ENCODE data around the gene RPS14.

RPS14 gene

DNA sequence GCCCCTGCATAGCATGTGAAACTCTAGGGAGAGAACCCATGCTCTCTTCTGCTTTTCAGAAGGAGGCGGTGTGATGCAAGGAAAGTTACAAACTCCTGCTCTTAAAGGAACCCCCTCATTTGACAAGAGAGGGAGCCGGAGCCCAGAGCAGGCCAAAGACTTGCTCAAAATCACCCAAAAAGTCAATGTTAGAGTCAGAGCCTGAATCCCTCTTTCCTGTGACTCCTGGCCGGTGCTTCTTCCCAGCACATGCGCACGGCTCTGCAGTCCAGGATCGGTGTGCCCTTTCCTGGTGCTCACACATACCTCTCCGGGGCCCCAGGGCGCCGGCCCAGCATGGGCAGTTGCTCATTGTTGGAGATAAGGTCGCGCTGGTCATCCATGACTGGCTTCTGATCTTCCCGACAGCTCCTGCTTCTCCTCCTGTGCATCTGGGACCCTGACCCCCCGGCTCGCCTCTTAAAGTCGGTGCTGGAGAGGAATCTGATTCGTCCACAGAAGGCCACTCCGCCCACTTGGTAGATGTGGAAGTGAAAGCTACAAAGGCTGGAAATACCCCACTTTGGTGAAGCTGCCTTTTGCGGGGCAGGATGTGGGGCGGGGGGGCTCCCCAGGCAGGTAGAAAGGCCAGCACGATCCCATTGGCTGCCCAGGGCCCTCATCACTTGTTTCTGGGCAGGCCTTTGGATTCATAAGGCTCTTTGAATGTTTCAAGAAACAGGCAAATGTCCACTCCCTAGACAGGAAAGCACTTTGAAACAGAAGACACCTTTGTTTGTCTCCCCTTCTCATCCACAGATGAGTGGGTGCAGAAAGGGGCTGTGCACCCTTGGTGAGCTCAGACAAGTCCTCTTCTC lies 37.0 kb downstream of the RPS14 start, which contains the start of gene CD74:
Gene CD74, minus strand, starts transcription at position 592 of the 857 bp plus-strand sequence. Its CDS starts 161 bp downstream, at position 431.
- no peak for DNase-seq

DNA sequence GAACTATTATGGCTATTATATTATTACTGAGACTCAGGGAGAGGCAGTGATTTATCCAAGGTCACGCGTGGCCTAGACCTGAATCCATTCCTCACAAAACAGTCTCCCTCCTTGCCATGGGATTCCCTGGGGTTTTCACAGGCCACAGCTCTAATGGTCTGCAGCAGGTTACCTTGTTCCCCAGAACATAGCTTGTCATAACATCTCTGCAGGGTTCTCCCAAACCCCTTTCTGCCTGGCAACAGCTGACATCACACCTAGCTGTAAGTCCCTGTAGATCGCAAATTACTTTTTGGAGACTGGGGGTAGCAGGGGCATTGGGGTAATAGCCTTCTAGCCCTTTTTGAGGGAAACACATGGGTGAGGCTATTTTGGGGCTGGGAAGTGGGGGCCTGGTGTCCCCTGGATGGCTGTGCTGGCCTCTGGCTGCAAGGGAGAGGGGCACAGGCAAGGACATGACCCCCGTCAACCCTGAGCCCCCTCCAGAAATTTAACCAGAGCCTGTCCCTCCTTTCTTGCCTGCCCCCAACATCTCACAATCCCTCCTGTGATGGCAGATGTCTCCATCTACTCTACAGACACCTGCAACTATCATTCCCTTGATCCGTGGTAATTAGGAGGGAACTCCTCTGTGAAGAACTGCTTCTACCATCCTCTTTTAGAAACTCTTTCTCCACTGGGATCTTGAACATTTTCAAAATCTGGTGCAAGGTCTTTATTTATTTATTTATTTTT lies 38.1 kb downstream of the RPS14 start:
- DNase-seq: no peak

DNA sequence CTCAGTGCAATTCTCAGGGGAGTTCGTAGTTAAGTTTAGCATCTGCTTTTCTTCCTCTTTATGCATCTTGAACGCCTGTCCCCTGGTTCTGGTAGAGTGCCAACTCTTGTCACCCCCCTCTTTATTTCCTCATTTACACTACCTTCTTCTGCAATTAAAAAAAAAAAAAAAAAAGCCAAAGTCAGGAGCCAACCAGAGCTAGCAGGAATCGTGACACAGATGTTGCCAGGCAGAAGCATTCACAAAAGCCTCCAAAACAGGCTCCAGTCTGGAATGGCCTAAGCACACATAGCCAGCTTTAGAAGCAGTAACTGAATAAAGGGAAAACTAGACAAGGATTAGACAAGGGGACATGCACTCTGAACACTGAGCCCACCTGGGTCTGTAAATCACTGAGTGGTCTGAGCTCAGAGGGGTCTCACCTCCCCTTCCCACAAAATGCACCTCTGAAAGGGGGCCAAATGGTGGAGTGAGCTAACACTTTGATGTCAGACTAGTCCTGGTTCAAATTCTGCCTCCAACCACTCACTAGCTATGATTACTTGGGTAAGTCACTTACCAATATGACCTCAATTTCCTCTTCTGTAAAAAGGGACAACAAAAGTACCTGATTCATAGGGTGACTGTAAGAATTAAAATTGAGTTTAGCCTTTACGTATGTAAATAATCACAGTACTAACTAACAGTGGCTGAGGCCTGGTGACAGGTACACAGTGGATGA lies 38.9 kb downstream of the RPS14 start:
- DNase-seq: peak; percentile 40

DNA sequence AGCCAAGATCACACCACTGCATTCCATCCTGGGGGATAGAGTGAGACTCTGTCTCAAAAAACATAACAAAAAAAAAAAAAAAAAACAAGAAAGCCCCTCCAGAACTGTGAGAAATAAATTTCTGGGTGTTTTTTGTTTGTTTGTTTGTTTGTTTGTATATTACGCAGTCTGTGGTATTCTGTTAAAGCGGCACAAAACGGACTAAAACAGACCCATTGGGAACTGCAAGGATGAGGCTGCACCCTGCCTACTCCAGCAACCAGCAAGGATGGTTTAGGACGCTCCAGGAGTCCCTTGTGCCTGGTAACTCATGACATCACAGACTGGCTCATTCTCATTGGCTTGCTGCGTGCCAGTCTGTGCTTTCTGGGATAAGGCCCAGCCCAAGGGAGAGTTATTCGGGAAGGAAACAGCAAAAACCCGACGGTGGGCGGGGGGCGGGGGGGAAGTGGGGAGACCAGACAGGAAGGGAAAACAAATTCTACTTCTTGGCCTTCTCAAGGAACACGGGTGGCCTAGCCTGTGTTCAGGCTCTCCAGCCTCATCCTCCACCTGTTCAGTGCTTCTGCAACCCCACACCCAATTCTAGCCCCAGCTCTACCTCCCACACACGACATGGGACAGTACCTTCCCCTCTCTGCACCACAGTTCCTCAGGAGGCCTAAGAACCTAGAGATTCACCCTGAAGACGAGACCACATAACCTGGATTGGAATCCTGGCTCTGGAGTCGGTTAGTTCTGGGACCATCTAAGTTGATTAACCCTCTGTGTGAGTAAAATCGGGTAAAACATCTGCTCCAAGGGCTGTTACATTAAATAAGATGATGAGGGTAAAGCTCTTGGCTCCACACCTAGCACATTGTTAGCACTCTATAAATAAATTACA lies 39.7 kb downstream of the RPS14 start:
- peak; percentile 73 for DNase-seq

DNA sequence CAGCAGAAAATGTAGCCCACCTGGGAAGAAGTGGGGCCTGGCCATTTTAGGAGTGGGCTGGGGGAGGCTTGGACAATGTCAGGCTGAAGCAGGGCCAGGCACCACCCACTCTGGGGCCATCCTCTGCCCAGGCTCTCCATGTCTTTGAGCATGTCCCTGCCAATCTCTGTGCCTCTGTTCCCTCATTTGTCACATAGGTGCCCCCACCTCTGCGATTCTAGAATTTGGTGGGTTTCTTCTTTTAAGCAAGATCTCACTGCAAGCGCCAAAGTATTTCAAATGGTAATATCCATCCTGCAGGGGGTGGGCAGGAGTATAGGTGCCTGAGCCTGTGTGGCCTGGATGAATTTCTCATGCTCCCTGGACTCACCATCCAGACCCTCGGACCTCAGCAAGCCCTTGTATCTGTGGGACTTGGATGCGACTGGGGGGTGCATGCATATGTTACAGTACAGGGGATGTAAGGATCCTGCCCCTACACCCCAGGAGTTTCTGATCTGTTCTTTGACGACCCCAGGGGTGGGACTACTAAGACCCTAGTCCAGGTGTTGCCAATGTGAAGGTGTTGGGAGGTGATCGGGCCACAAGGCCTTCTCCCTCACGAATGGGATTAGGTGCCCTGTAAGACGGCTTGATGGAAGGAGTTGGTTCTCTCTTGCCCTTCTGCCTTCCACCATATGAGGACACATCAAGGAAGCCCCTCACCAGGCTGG lies 41.2 kb downstream of the RPS14 start:
- no peak for DNase-seq

DNA sequence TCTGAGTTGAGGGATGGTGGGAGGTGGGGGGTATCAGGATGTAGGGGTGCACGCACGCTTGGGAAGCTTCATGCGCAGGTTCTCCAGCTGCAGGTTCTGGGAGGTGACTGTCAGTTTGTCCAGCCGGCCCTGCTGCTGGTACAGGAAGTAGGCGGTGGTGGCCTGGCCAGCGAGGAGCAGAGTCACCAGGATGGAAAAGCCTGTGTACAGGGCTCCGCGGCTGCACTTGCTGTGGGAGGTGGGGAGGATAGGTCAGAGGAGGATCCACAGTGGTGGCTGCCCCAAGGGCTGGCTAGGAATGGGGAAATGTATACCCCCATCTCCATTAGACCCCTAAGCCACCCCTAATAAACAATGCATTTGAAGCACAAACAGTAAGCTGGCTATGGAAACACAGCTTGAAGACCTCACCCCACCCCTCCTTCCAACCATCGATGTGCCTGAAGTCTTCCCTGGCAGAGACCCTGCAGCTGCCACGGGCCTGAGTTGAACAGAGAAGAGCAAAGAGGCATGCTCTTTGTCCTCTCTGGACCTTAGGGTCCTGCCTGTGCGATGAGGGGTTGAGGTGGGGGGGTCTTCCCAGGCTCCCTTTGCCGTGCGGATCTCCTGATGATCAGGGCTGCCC lies 42.3 kb downstream of the RPS14 start:
- DNase-seq: no peak

DNA sequence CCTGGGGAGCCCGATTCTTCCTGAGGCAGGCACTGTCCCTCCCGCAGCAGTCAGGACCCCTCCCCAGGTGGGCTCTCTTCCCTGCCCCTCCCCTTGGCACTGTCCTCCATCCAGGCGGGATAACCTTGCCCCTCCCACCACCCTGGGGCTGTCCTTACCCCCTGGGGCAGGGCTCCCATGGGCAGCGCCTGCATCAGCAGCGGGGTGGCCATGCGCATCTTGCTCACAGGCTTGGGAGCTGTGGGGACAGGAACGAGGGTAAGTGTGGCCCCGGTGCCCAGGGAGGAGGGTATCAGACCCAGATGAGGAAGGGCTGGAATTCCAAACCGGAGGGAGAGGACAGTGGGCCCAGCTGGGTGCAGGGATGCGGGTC lies 42.8 kb downstream of the RPS14 start:
- DNase-seq: no peak

DNA sequence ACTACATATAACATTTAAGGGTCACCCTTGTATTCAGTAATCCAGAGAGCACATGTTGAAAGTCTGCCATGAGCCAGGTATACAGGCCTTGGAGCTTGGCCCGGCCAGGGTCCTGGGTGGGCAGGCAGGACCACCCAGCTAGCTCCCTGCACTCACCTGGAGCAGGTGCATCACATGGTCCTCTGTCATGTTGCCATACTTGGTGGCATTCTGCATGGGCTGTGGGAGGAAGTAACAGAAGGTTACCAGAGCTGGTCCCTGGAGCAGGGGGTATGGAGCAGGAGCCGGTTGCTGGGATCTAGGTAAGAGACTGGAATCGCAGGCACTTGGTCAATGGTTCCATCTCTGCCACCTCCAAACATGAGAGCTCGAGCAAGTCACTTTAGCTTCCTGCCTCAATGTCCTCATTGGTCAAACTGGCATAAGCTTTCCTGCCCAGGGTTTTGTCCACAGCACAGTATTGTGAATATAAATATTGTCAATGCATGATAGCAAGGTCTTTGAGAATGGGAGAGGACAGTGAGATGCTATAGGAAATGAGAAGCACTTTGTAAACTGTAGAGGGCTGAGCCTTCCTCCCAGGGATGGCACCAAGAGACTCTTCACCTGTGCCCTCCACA lies 43.3 kb downstream of the RPS14 start:
- DNase-seq: no peak

DNA sequence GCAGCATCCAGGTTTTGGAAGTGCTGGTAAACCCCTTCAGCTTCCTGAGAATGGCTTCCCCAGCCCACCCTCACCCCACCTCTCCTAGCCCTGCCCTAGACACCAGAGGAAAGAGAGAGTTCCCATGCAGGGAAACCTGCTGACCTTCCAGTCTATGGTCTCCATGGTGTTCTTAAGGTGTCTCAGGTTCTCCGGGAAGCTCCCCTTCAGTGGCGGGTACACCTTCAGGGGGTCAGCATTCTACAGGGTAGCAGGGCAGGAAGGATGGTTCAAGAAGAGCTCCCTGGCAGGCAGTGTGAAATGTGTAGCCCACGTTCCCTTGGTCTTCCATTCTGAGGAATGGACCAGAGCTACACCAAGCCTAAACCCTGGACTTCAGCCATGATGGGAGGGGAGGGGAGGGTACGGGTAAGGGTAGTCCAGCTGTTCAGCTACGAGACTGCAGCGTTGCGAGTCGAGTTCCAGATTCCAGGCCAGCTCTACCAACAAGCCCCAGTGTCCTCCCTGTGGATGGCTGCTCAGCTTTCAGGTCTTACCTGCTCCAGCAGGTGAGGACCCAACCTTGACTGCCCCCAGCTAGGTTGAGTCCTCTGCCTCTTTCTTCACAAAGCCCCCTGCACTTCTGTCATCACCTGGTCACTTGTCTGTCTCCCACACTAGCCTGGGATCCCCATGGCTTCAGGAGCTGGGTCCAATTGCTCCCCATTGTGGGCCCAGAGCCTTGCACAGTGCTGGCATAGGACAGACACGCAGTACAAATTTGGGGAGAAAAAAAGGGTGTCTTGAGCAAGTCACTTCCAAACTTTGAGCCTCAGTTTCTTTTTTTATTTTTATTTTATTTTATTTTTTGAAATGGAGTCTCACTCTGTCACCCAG lies 44.4 kb downstream of the RPS14 start:
- no peak for DNase-seq

DNA sequence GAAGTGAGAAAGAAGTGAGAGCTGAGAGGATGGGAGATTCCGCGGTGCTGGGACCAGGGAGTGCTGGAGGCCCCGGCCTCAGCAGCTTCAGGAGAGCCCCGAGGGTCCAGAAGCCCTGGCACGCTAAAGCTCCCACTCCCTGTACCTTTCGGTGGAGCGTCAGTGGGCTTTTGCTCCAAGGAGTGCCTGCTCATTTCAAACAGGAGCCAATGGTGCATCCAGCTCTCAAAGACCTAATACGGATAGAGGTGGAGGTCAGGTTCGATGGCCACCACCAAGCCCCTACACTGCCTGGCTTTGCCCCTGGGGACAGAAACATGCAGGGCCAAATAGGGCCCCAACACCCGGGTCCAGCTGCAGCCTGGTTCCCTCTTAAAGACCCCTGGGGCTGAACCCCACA lies 45.0 kb downstream of the RPS14 start:
- DNase-seq: no peak

DNA sequence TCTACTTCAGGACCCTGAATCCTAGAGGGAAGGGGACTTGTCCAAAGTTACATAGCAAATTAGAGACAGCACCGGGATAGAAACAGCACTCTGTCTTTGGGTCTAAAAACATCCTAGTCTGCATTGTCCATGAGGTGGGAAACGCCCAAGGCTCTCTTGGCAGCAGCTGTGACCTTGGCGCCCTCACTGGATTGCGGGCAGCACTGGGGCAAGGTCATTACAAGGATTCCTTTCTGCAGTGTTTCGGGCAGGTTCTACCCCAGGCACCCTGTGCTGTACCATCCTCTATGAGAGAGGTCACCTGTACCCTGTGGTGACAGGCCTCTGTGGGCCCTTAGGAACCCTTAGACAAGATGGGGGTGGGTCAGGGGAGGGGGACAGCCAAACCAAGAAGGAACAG lies 45.4 kb downstream of the RPS14 start:
- no peak for DNase-seq

DNA sequence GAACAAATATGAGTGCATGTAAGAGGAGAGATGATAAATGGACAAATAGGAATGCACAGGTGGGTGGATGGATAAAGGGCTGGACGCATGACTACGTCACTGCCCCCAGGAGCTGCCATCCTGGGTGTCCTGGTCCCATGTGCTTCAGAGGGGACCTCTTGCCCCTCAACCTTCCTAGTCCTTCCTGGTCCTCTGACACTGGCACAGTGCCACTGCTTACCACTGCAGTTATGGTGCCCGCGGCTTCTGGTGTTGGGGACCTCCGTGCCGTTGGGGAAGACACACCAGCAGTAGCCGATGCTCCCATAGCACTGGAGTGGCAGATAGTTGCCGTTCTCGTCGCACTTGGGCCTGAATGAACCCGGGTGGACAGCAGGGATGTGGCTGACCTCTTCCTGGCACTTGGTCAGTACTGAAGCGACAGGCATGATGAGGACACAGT lies 46.6 kb downstream of the RPS14 start:
- no peak for DNase-seq

DNA sequence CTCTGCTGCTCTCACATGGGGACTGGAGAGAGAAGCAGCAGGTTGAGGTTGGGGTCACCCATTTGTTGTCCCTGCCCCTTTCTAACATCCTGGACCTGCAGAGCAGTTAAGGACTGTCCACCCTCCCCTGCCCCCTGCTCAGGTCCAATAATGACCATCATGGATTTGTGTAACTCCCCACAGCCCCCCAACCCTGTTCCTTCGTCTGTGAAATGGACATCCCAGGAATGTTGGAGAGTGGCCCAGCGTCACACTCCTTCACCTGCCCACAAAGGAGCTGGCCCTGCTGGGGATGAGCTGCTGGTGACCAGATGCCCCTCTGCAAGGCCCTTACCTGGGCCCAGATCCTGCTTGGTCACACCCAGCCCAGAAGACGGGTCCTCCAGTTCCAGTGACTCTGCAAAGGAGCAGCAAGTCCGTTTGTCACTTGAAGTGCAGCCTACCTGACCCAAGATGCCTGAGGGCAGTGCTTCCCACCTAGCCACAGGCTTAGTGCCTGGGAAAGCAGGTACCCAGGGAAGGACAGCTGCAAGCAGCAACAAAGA lies 47.2 kb downstream of the RPS14 start:
- DNase-seq: no peak

DNA sequence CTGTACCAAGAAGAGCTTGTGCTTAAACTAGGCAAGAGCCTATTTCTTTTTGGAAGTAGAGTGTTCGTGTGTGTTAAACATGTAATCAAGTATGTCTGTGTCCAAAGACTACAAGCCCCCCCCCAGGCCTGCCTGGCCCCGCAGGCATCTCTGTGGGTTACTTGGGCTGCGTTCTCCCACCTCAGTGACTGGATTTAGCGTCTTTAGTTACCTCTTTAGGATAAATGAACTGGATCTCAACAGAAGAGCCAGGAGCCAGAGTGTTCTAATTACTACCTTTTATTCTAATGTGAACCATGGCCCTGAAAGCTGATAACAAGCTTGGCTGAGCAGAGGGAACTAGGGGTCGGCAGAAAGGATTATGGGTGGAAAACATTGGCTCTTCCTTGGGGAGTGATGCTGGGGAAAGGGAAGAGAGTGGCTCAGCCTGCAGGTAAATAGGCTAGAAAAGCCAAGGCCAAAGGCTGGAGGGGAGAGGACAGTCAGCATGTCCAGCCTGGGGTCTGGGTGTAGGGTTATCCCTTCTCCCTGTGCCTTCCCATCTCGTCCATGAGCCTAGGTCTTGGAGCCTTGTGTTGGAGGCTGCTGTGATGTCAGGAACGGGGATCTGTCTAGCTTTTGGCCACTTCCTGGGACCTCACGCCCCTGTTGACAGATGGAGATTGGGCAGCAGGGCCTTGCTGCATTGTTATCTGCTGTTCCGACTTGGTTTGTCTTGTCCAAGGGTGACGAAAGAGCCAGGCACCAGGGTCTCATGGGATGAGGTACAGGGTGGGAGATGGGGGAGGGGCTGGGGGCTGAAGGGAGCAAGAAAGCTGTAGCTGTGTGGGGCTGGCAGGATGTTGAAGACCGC lies 47.9 kb downstream of the RPS14 start:
- no peak for DNase-seq

DNA sequence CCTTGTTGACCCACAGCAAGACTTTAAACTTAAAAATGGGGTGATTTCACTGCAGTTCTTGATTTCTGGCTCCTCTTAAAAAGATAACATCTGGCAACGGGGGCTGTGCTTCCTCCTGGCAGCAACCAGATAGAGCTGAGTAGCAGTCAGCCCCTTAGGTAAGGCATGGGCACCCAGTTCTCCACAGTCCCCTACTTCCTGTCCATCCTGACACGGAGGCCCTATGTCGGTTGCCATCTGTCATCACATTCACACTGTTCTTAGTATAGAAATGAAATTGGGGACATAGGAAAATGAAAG lies 48.5 kb downstream of the RPS14 start:
- DNase-seq: no peak

DNA sequence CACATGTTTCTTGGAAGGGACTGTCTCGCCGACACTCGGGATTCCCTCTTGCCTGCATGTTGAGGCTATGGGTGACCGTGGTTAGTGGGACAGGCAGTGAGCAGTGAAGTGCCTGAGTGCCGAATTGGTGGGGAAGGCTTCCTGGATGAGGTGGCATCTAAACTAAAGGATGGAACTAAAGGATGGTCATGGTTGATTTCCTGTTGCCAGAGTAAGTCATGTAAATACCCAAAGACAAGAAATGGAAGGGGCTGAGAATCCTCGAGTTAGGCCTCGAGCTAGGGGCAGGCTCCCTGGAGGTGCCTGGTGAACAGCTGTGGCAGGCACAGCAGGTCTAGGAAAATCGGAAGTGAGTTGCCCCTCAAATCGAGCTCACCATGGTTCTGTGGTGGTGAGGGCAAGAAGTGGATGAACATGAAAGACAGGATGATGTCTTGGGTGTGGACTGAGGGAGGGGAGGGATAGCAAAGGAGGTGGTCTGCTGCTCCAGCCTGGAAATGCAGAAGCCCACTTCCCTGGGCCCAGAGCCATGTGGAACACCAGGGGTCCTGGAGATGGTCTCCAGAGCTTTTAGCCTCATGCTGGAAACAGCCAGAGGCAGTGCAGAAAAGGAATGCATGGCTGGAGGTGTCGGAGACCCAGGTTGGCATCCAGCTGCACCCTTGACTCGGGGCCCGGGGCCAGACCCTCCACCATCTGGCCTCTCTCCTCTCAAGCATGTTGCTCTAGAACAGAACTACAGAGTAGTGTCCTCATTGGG lies 49.0 kb downstream of the RPS14 start:
- no peak for DNase-seq

DNA sequence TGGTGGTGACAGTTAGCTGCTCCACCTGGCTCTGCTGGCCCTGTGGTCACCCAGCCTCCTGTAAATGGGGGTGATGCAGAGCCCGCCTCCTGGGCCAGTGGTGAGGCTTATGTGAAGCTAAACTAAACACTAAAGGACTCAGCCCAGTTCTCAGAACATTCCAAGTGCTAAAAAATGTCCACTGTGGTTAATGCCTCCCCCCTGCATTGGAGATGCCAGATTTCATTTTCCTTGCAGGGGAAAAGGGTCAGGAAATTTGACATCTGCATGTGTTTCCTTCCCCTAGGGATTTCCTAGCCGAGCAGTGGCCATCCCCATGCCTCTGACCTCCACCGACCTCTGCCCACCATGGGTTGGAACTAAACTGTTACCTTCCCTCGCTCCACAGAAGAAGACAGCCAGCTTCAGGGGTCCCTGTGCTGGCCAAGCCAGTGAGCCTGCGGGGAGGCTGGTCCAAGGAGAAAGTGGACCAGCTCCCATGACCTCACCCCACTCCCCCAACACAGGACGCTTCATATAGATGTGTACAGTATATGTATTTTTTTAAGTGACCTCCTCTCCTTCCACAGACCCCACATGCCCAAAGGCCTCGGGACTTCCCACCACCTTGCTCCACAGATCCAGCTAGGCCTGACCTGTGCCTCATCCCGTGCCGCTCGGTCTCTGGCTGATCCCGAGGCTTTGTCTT lies 49.9 kb downstream of the RPS14 start:
- no peak for DNase-seq

Data from NCI-H1092 (cell line).